HEK293T (cell line): ENCODE results near the gene SPRN.

Experiments used
- BHLHE40 ChIP-seq: fragments of 450-650 bp; IDR thresholded peaks from 2 replicates; pipeline ENCODE4 v1.6.1; 2016; ENCODE audit warnings: mild to moderate bottlenecking, moderate library complexity, borderline replicate concordance
- FOXM1 ChIP-seq: fragments of 450-650 bp; IDR thresholded peaks from 2 replicates; pipeline ENCODE4 v1.6.1; 2017; ENCODE audit warnings: mild to moderate bottlenecking, borderline replicate concordance

- no peak for TF ChIP-seq FOXM1
- no peak for TF ChIP-seq BHLHE40
Observed at GRCh38 chr10:133461027-133461426, 36.6 kb upstream of the SPRN start.
